ENCODE data around the gene PPP1R1C.

- TF ChIP-seq ZNF232 (CRISPR knock-in tag; IDR thresholded peaks at IDR 0.05) (no peak), CTCF (IDR thresholded peaks at IDR 0.05) (no peak), TEAD4 (CRISPR knock-in tag; IDR thresholded peaks at IDR 0.05) (no peak), ATF6 (CRISPR knock-in tag; IDR thresholded peaks at IDR 0.05) (no peak), MAX (CRISPR knock-in tag; IDR thresholded peaks at IDR 0.05) (no peak), FOXP1 (CRISPR knock-in tag; IDR thresholded peaks at IDR 0.05; ENCODE audit: borderline replicate concordance) (no peak), GABPB1 (CRISPR knock-in tag; IDR thresholded peaks at IDR 0.05) (no peak), STAT6 (CRISPR knock-in tag; conservative IDR thresholded peaks at IDR 0.05; ENCODE audit: low read depth) (no peak), MLX (CRISPR knock-in tag; IDR thresholded peaks at IDR 0.05) (no peak), CREM (CRISPR knock-in tag; IDR thresholded peaks at IDR 0.05) (no peak), ATF3 (CRISPR knock-in tag; conservative IDR thresholded peaks at IDR 0.05) (no peak), NFYB (CRISPR knock-in tag; conservative IDR thresholded peaks at IDR 0.05; ENCODE audit: low read depth) (no peak), SP1 (CRISPR knock-in tag; conservative IDR thresholded peaks at IDR 0.05) (no peak)
Observed at GRCh38 chr2:182038576-182038975, 52.9 kb downstream of the PPP1R1C start.
